SK-N-MC (cell line): Measurements from ENCODE around the gene PTBP1.

Experiments
- EZH2 ChIP-seq: fragments of 200-600 bp; sonication (generic); IDR thresholded peaks from one replicate; pipeline ENCODE4 v1.6.1; 2017; ENCODE audit warnings: antibody characterized with exemption
- POLR2AphosphoS5 ChIP-seq: IDR thresholded peaks from 2 replicates; pipeline ENCODE4 v1.6.1; 2012; ENCODE audit warnings: mild to moderate bottlenecking, low read depth, low read length, borderline replicate concordance

DNA sequence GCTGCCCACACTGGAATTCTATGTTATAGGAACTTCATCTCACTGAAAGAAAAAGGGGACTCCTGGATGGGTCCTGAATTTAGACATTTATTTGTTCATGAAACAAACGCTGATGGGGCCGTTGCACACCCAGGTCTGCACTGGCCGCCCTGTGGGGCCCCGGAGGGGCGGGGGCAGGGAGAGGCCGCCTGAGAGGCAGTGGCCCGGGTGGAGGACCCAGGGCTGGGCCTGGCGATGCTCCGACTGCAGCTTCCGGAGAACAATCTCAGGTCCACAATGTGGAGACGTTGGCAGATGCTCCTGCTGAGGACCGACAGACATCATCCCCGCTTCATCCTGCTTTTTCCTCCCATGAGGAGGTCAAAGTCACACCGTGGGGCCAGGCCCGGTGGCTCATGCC is 16.3 kb upstream of the PTBP1 start:
- TF ChIP-seq POLR2AphosphoS5 (no peak), EZH2 (no peak)
